H4 (cell line): ENCODE measurements around the gene RAPSN. TPM values are rescaled to one million over a fixed set of nuclear protein-coding genes. Genes with fewer than 3 reads are reported as not detected.

Source experiments
- DNase-seq: peaks from one replicate; pipeline ENCODE4 v3.0.0-alpha.2; 2015; ENCODE audit warnings: low spot score
- total RNA-seq: library from RNA; depleted of rRNA; stranded (reverse); fragments of >200 nt; shearing (Covaris generic); gene quantifications from 2 replicates; pipeline ENCODE4 v1.2.3, GENCODE V29; 2014

Gene RAPSN
- total RNA-seq, 1 experiment from 2014 or later = not detected

- peak; percentile 53 for DNase-seq
Measured at GRCh38 chr11:47408598-47409439, 40.1 kb downstream of the RAPSN start.

GRCh38 chr11:47407746-47408590 lies 41.0 kb downstream of the RAPSN start, which contains the start of gene SLC39A13:
SLC39A13 (plus strand) TSS chr11:47408590; CDS start chr11:47410095, 1,505 bp downstream.
- DNase-seq = peak; percentile 86

GRCh38 chr11:47406896-47407745 lies 41.8 kb downstream of the RAPSN start:
- no peak for DNase-seq

GRCh38 chr11:47403571-47403970 lies 45.4 kb downstream of the RAPSN start:
- DNase-seq = no peak

GRCh38 chr11:47403135-47403534 lies 45.8 kb downstream of the RAPSN start:
- DNase-seq = no peak

- DNase-seq = no peak
Measured at GRCh38 chr11:47400768-47401279, 48.1 kb downstream of the RAPSN start.

- no peak for DNase-seq
Measured at GRCh38 chr11:47399860-47400767, 48.8 kb downstream of the RAPSN start.

- DNase-seq = no peak
Measured at GRCh38 chr11:47398551-47398950, 50.4 kb downstream of the RAPSN start.

- no peak for DNase-seq
Measured at GRCh38 chr11:47398011-47398410, 50.9 kb downstream of the RAPSN start.

GRCh38 chr11:47396049-47396320 lies 53.0 kb downstream of the RAPSN start:
- no peak for DNase-seq

GRCh38 chr11:47395223-47396048 lies 53.5 kb downstream of the RAPSN start:
- no peak for DNase-seq

- DNase-seq = no peak
Measured at GRCh38 chr11:47394322-47395222, 54.4 kb downstream of the RAPSN start.

GRCh38 chr11:47394050-47394321 lies 55.0 kb downstream of the RAPSN start:
- DNase-seq = no peak

GRCh38 chr11:47393163-47394049 lies 55.5 kb downstream of the RAPSN start:
- DNase-seq = no peak

- no peak for DNase-seq
Measured at GRCh38 chr11:47392546-47393162, 56.3 kb downstream of the RAPSN start.

GRCh38 chr11:47391711-47392432 lies 57.1 kb downstream of the RAPSN start:
- no peak for DNase-seq

GRCh38 chr11:47391077-47391583 lies 57.8 kb downstream of the RAPSN start:
- DNase-seq = no peak
